ENCODE data around the gene RDX.
A peak's percentile ranks its signal among the peaks of the same experiment; 100 is the strongest.
"Not testable (repeated sequence)": the region's sequence is repeated elsewhere in the genome, so short reads cannot be mapped to it uniquely, and the experiment has no call there.

The RDX gene

DNA sequence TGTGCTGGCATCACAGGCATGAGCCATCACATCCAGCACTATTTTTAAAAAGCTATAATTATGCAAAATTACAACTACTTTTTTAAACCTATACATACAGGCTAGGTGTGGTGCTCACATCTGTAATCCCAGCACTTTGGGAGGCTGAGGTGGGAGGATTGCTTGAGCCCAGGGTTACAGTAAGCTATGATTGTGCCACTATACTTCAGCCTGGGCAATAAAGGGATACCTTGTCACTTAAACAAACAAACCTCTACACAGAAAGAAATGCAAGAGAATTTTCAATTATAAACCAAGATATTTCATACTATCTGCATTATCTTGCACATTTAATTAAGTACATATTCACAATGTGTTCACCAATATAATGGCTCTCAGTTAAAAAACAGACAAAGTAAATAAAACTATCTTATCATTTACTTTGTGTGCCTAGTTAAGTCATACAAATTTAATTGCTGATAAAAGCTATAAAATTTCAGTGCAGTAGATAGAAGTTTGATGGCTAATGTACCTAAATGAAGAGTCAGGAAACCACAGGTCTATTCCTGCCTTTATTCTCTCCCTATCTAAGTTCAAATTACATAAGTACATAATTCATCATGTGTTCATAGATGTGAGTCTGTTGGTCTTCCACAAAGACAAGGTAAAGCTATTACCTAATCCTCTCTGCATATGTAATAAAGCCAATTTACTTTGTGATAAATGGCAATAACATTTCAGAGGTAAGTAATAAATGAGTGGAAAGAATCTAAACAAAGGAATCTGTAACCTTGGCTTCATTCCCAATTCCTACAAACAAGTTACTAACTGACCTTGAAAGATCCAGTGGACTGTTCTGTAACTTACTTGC is 9.0 kb upstream of the RDX start:
- no peak for DNase-seq (ENCODE audit: low read depth, low spot score)

- no peak for DNase-seq (ENCODE audit: low read depth, low spot score)
These were observed 7.0 kb upstream of the RDX start for GRCh38 chr11:110303414-110303826.

GRCh38 chr11:110301577-110301976 is 5.2 kb upstream of the RDX start:
- no peak for DNase-seq (ENCODE audit: low read depth, low spot score)

DNA sequence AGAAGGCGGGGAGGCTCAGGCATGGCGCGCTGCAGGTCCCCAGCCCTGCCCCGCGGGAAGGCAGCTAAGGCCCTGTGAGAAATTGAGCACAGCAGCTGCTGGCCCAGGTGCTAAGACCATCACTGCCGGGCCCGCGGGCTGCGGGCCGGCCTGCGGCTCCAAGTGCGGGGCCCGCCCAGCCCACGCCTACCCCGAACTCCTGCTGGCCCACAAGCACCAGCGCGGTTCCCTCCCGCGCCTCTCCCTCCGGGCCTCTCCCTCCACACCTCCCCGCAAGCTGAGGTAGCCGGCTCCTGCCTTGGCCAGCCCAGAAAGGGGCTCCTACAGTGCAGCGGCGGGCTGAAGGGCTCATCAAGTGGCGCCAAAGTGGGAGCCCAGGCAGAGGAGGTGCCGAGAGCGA is 4.6 kb upstream of the RDX start:
- DNase-seq (ENCODE audit: low read depth, low spot score), result peak; percentile 52

GRCh38 chr11:110299006-110299785 is 2.8 kb upstream of the RDX start:
- peak; percentile 64 for DNase-seq (ENCODE audit: low read depth, low spot score)

DNA sequence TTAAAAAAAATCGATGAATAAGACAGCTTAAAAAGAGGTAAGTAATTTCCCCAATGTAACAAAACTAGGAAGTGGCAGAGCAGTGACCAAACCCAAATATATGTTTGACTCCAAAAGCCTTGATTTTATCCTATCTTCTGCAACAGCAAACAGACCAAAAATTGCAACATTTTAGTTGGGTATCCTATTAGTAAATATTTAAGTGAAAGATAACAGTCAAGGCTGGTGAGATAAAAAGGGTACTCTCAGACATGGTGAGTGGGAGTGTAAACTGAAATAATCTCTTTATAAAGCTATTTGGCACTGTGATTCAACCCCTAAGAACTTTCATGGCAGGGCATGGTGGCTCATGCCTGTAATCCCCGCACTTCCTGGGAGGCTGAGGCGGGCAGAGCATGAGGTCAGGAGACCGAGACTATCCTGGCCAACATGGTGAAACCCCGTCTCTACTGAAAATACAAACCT is 1.9 kb upstream of the RDX start:
- DNase-seq (ENCODE audit: low read depth, low spot score), result no peak

DNA sequence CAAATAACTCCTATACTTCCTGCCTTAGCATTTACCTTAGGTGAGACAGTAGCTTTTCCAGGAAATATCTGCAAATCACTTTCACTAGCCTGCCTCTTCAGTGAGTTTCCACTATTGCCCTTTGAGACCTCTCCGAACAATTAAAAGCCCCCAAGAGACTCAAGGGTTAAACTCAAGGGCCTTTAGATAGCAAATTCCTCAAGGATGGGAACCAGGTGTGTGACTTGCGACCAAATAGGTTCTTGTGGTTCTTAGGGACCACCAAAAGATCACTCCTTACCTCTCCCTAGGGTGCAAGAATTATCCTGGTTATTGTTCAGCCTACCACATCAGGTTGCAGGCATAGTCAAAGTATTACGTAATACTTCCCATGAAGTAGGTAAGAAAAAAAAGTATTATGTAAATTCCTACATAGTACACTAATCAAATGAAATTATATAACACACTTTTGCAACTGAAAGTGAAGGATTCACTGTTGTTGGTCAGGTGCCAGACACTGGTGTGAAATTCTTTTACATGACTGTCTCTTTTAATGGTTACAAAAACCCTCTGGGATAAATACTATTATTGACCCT is 1.4 kb upstream of the RDX start:
- no peak for DNase-seq (ENCODE audit: low read depth, low spot score)

DNA sequence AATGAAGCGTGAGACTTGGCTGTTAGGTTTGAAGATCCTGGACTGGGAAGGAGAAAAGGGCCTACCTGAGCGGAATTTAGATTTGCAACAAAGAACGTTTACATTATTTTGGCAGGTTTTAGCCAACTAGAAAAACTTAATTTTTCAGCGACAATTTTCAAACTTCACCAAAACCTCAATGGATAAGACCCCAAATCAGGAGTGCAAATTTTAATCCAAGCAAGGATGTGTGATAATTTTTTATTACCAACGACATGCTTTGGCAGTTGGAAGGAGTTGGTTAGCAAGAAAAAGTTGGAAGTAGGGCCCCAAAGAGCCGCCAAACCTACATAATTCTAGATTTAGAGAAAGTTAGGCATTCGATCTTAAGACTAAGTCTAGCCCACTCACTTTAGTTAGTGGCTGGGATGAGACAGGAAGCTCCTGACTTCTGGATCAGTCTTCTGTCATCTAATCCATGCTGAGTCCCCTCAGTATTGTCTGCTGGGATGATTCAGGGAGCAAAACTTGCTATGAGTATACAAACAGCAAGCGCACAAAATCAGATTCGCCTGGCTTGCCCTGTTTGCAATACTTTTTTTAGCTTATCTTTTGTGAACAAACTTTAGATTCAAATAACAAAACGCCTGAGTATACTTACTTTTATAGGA is 787 bp upstream of the RDX start:
- no peak for DNase-seq (ENCODE audit: low read depth, low spot score)

- peak; percentile 69 for DNase-seq (ENCODE audit: low read depth, low spot score)
These were observed 736 bp downstream of the RDX start for GRCh38 chr11:110295531-110296225.

GRCh38 chr11:110295086-110295485 is 1.3 kb downstream of the RDX start:
- no peak for DNase-seq (ENCODE audit: low read depth, low spot score)

GRCh38 chr11:110294509-110294908 is 1.9 kb downstream of the RDX start:
- DNase-seq (ENCODE audit: low read depth, low spot score), result no peak

- no peak for DNase-seq (ENCODE audit: low read depth, low spot score)
These were observed 3.0 kb downstream of the RDX start for GRCh38 chr11:110293389-110293788.

- DNase-seq (ENCODE audit: low read depth, low spot score), result not testable (repeated sequence)
These were observed 4.3 kb downstream of the RDX start for GRCh38 chr11:110292146-110292545.

DNA sequence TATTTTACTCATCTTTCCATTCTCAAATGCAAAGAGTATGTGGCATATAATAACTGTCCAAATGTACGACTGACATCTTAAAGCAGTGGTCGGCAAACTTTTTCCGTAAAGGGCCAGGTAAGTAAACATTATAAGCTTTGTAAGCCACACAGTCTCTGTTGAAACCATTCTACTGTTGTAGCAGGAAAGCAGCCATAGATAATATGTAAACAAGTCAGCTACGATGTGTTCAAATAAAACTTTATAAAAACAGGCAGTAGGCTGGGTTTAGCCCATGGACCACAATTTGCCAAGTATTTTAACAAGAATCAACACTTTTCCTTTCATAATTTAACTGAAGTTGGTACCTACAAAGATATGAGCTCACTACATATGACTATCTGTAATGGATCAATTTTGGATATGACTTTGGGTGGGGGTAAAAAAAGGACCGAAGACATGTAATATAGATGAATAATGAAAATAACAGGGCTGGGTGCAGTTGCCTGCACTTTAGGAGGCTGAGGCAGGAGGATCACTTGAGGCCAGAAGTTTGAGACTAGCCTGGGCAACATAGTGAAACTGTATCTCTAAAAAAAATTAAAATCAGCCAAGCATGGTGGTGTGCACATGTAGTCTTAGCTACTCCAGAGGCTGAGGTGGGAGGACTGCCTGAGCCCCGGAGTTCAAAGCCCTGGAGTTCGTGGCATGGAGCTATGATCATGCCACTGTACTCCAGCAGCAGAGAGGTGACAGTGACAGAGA is 5.7 kb downstream of the RDX start:
- DNase-seq (ENCODE audit: low read depth, low spot score), result no peak

GRCh38 chr11:110289472-110289871 is 6.9 kb downstream of the RDX start:
- DNase-seq (ENCODE audit: low read depth, low spot score), result no peak

DNA sequence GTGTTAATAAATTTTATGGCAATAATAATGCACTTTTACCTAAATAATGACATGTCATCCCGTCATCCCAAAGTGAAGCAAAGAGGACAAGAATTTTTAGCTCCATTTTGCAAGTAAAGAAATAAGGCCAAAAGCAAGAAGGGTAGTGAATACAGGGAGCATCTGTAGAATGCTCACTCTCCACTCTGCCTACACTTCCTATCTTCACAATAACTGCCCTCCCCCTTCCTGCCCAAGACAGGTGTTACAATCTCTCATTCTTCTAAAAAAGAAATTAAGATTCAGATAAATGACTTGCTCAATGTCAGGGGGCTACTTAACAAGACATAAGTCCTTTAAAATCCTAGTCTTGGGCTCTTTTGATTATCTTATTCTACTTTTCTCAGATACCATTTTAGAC is 8.9 kb downstream of the RDX start:
- no peak for DNase-seq (ENCODE audit: low read depth, low spot score)

GRCh38 chr11:110286298-110287040 is 9.9 kb downstream of the RDX start:
- no peak for DNase-seq (ENCODE audit: low read depth, low spot score)

GRCh38 chr11:110283862-110284261 is 12.6 kb downstream of the RDX start:
- DNase-seq (ENCODE audit: low read depth, low spot score), result no peak

GRCh38 chr11:110280595-110280994 is 15.8 kb downstream of the RDX start:
- DNase-seq (ENCODE audit: low read depth, low spot score), result not testable (repeated sequence)

GRCh38 chr11:110279881-110280280 is 16.5 kb downstream of the RDX start:
- no peak for DNase-seq (ENCODE audit: low read depth, low spot score)

Data from ELF-1 (cell line).